Activated naive CD8-positive, alpha-beta T cell (primary cell): ENCODE data around the gene CORO1C.
"Not testable (repeated sequence)": the region's sequence is repeated elsewhere in the genome, so short reads cannot be mapped to it uniquely, and the experiment has no call there.

Experiments used
- H3K27ac Mint-ChIP-seq: one replicate; pipeline ENCODE4 v1.8.0; 2021; ENCODE audit warnings: mixed read lengths
- H3K27me3 Mint-ChIP-seq: one replicate; pipeline ENCODE4 v1.8.0; 2021; ENCODE audit warnings: mixed read lengths
- H3K36me3 Mint-ChIP-seq: one replicate; pipeline ENCODE4 v1.8.0; 2021; ENCODE audit warnings: mixed read lengths
- H3K4me1 Mint-ChIP-seq: one replicate; pipeline ENCODE4 v1.8.0; 2021; ENCODE audit warnings: low read depth, mixed read lengths
- H3K4me3 Mint-ChIP-seq: one replicate; pipeline ENCODE4 v1.8.0; 2021; ENCODE audit warnings: mild to moderate bottlenecking, mixed read lengths
- H3K9me3 Mint-ChIP-seq: one replicate; pipeline ENCODE4 v1.8.0; 2021; ENCODE audit warnings: low read depth, mixed read lengths

The CORO1C gene

GRCh38 chr12:108731105-108731865, at the start of gene CORO1C:
Gene CORO1C (minus strand): TSS chr12:108731518. CDS start chr12:108701318, 30,200 bp downstream.
- Mint-ChIP-seq H3K27me3 (no peaks in the 10 kb centered on the region), H3K27ac (peak within 1 kb of the TSS; percentile 93), H3K9me3 (no peaks in the 10 kb centered on the region), H3K4me3 (peak within 1 kb of the TSS; percentile 92), H3K4me1 (peaks cover 30% of the 10 kb centered on the region), H3K36me3 (no peaks in the 10 kb centered on the region)

GRCh38 chr12:108779998-108780688, 48.8 kb upstream of the CORO1C start:
- H3K27me3 Mint-ChIP-seq: no peaks in the 10 kb centered on the region
- peaks cover 2% of the 10 kb centered on the region for H3K4me1 Mint-ChIP-seq
- H3K9me3 Mint-ChIP-seq: no peaks in the 10 kb centered on the region
- no peaks in the 10 kb centered on the region for H3K36me3 Mint-ChIP-seq
- H3K27ac Mint-ChIP-seq: no peak overlapping the region
- H3K4me3 Mint-ChIP-seq: no peak overlapping the region

GRCh38 chr12:108778053-108778452, 46.7 kb upstream of the CORO1C start:
- Mint-ChIP-seq H3K27ac (no peak overlapping the region), H3K36me3 (no peaks in the 10 kb centered on the region), H3K4me3 (no peak overlapping the region), H3K9me3 (no peaks in the 10 kb centered on the region), H3K27me3 (no peaks in the 10 kb centered on the region), H3K4me1 (peaks cover 2% of the 10 kb centered on the region)

GRCh38 chr12:108777156-108777555, 45.8 kb upstream of the CORO1C start:
- Mint-ChIP-seq H3K27me3 (no peaks in the 10 kb centered on the region), H3K4me1 (peaks cover 2% of the 10 kb centered on the region), H3K36me3 (no peaks in the 10 kb centered on the region), H3K4me3 (no peak overlapping the region), H3K9me3 (no peaks in the 10 kb centered on the region), H3K27ac (no peak overlapping the region)

- Mint-ChIP-seq H3K36me3 (no peaks in the 10 kb centered on the region), H3K27ac (no peak overlapping the region)
These were observed 42.8 kb upstream of the CORO1C start for GRCh38 chr12:108773798-108774788.

GRCh38 chr12:108772891-108773797, 41.8 kb upstream of the CORO1C start:
- no peak overlapping the region for H3K27ac Mint-ChIP-seq
- H3K36me3 Mint-ChIP-seq: no peaks in the 10 kb centered on the region
- H3K9me3 Mint-ChIP-seq: no peaks in the 10 kb centered on the region
- H3K4me1 Mint-ChIP-seq: peaks cover 2% of the 10 kb centered on the region
- H3K4me3 Mint-ChIP-seq: no peak overlapping the region
- H3K27me3 Mint-ChIP-seq: no peaks in the 10 kb centered on the region

More at GRCh38 chr12:108773798-108774788, 42.8 kb upstream of the CORO1C start:
- no peaks in the 10 kb centered on the region for H3K9me3 Mint-ChIP-seq
- no peak overlapping the region for H3K4me3 Mint-ChIP-seq
- no peaks in the 10 kb centered on the region for H3K27me3 Mint-ChIP-seq
- H3K4me1 Mint-ChIP-seq: no peaks in the 10 kb centered on the region

GRCh38 chr12:108772247-108772646, 40.9 kb upstream of the CORO1C start:
- H3K4me3 Mint-ChIP-seq: no peak overlapping the region

GRCh38 chr12:108771835-108772234, 40.5 kb upstream of the CORO1C start:
- not testable (repeated sequence) for H3K36me3 Mint-ChIP-seq, H3K4me1 Mint-ChIP-seq

More at GRCh38 chr12:108772247-108772646, 40.9 kb upstream of the CORO1C start:
- H3K27ac Mint-ChIP-seq: no peak overlapping the region
- H3K4me1 Mint-ChIP-seq: peaks cover 2% of the 10 kb centered on the region
- no peaks in the 10 kb centered on the region for H3K9me3 Mint-ChIP-seq
- H3K27me3 Mint-ChIP-seq: no peaks in the 10 kb centered on the region
- H3K36me3 Mint-ChIP-seq: no peaks in the 10 kb centered on the region

GRCh38 chr12:108770963-108771362, 39.6 kb upstream of the CORO1C start:
- H3K4me3 Mint-ChIP-seq: no peak overlapping the region
- no peak overlapping the region for H3K27ac Mint-ChIP-seq
- no peaks in the 10 kb centered on the region for H3K36me3 Mint-ChIP-seq
- no peaks in the 10 kb centered on the region for H3K9me3 Mint-ChIP-seq
- peaks cover 2% of the 10 kb centered on the region for H3K4me1 Mint-ChIP-seq
- H3K27me3 Mint-ChIP-seq: no peaks in the 10 kb centered on the region

More at GRCh38 chr12:108771835-108772234, 40.5 kb upstream of the CORO1C start:
- not testable (repeated sequence) for H3K4me3 Mint-ChIP-seq, H3K9me3 Mint-ChIP-seq, H3K27ac Mint-ChIP-seq, H3K27me3 Mint-ChIP-seq

GRCh38 chr12:108770269-108770829, 39.0 kb upstream of the CORO1C start:
- Mint-ChIP-seq H3K4me3 (no peak overlapping the region), H3K27ac (no peak overlapping the region), H3K27me3 (no peaks in the 10 kb centered on the region), H3K4me1 (peaks cover 2% of the 10 kb centered on the region), H3K36me3 (no peaks in the 10 kb centered on the region), H3K9me3 (no peaks in the 10 kb centered on the region)

- Mint-ChIP-seq H3K27ac (no peak overlapping the region), H3K27me3 (no peaks in the 10 kb centered on the region), H3K9me3 (no peaks in the 10 kb centered on the region), H3K4me3 (peak overlapping the region; percentile 42), H3K4me1 (peaks cover 2% of the 10 kb centered on the region), H3K36me3 (no peaks in the 10 kb centered on the region)
These were observed 37.5 kb upstream of the CORO1C start for GRCh38 chr12:108768591-108769500.

GRCh38 chr12:108766294-108766693, 35.0 kb upstream of the CORO1C start:
- H3K36me3 Mint-ChIP-seq: no peaks in the 10 kb centered on the region
- no peak overlapping the region for H3K27ac Mint-ChIP-seq
- peaks cover 2% of the 10 kb centered on the region for H3K4me1 Mint-ChIP-seq
- no peaks in the 10 kb centered on the region for H3K9me3 Mint-ChIP-seq
- no peak overlapping the region for H3K4me3 Mint-ChIP-seq
- no peaks in the 10 kb centered on the region for H3K27me3 Mint-ChIP-seq

- H3K36me3 Mint-ChIP-seq: no peaks in the 10 kb centered on the region
- no peaks in the 10 kb centered on the region for H3K9me3 Mint-ChIP-seq
- H3K27ac Mint-ChIP-seq: no peak overlapping the region
- peaks cover 2% of the 10 kb centered on the region for H3K4me1 Mint-ChIP-seq
- H3K4me3 Mint-ChIP-seq: no peak overlapping the region
- no peaks in the 10 kb centered on the region for H3K27me3 Mint-ChIP-seq
These were observed 34.0 kb upstream of the CORO1C start for GRCh38 chr12:108765289-108765764.
